Ectodermal cell (in vitro differentiated cells): Measurements from ENCODE around the gene OPRD1. TPM values are rescaled to one million over a fixed set of nuclear protein-coding genes. Genes with fewer than 3 reads are reported as not detected.
"Not testable (repeated sequence)": the region's sequence is repeated elsewhere in the genome, so short reads cannot be mapped to it uniquely, and the experiment has no call there.

Experiments
- H3K27ac ChIP-seq: 2 replicates; pipeline ENCODE4 v1.7.0; 2013; ENCODE audit warnings: mild to moderate bottlenecking, low read depth, low read length; ENCODE audit not compliant: insufficient read depth, poor library complexity, severe bottlenecking
- H3K27me3 ChIP-seq: 2 replicates; pipeline ENCODE4 v1.7.0; 2013; ENCODE audit warnings: mild to moderate bottlenecking, low read length; ENCODE audit not compliant: insufficient read depth, control insufficient read depth, poor library complexity, severe bottlenecking
- H3K36me3 ChIP-seq: one replicate; pipeline ENCODE4 v1.7.0; 2013; ENCODE audit warnings: low read length; ENCODE audit not compliant: control insufficient read depth, insufficient read depth
- H3K4me1 ChIP-seq: one replicate; pipeline ENCODE4 v1.7.0; 2013; ENCODE audit warnings: low read length; ENCODE audit not compliant: control insufficient read depth, insufficient read depth
- H3K4me3 ChIP-seq: 2 replicates; pipeline ENCODE4 v1.7.0; 2013; ENCODE audit warnings: low read depth, low read length, control low read depth; ENCODE audit not compliant: insufficient read depth
- H3K9me3 ChIP-seq: 2 replicates; pipeline ENCODE4 v1.7.0; 2013; ENCODE audit warnings: mild to moderate bottlenecking, low read length, moderate library complexity; ENCODE audit not compliant: control insufficient read depth
- WGBS, 2 experiments: methylation state at CpG; one replicate each; pipeline ENCODE4 v1.1.7; 2013; ENCODE audit warnings: missing lambda C conversion rate in 2 of 2; 5-methylcytosine and 5-hydroxymethylcytosine counted together
- polyA plus RNA-seq, 4 experiments: library from polyadenylated mRNA; stranded (reverse); fragments of 50-300 nt; gene quantifications; one replicate each; pipeline ENCODE4 v1.2.3, GENCODE V29; 2013

Gene OPRD1
- 0.98 TPM for polyA plus RNA-seq (2013, experiment 1 of 4)
- 0.85 TPM for polyA plus RNA-seq (2013, experiment 2 of 4)
- polyA plus RNA-seq (2013, experiment 3 of 4), result 0.69 TPM
- 0.69 TPM for polyA plus RNA-seq (2013, experiment 4 of 4)

GRCh38 chr1:28811766-28812668, at the start of gene OPRD1:
Gene OPRD1 (plus strand): TSS chr1:28812170. CDS start chr1:28812384, 214 bp downstream.
- 5 to 6% methylated on average over 108 of the region's 108 CpGs for WGBS, 2 experiments
- H3K4me3 ChIP-seq, result peak within 1 kb of the TSS; percentile 29
- peaks cover 13% of the 10 kb centered on the region for H3K4me1 ChIP-seq
- no peak within 1 kb of the TSS for H3K27ac ChIP-seq
- peaks cover 51% of the 10 kb centered on the region for H3K27me3 ChIP-seq
- no peaks in the 10 kb centered on the region for H3K36me3 ChIP-seq
- H3K9me3 ChIP-seq, result no peaks in the 10 kb centered on the region

GRCh38 chr1:28766532-28767183, 45.3 kb upstream of the OPRD1 start:
- Histone ChIP-seq H3K4me3 (no peak overlapping the region), H3K27me3 (no peaks in the 10 kb centered on the region), H3K36me3 (peaks cover 20% of the 10 kb centered on the region), H3K27ac (no peak overlapping the region), H3K9me3 (no peaks in the 10 kb centered on the region), H3K4me1 (no peaks in the 10 kb centered on the region)
- 94 to 100% methylated on average over 1 to 2 of the region's 2 CpGs for WGBS, 2 experiments

GRCh38 chr1:28770601-28771165, 41.3 kb upstream of the OPRD1 start:
- no peak overlapping the region for H3K4me3 ChIP-seq
- 97 to 99% methylated on average over 3 of the region's 3 CpGs for WGBS, 2 experiments
- no peaks in the 10 kb centered on the region for H3K9me3 ChIP-seq
- H3K27ac ChIP-seq, result no peak overlapping the region
- H3K27me3 ChIP-seq, result no peaks in the 10 kb centered on the region
- peaks cover 20% of the 10 kb centered on the region for H3K36me3 ChIP-seq
- H3K4me1 ChIP-seq, result no peaks in the 10 kb centered on the region

GRCh38 chr1:28771921-28772320, 40.0 kb upstream of the OPRD1 start:
- H3K9me3 ChIP-seq, H3K27me3 ChIP-seq: not testable (repeated sequence)
- WGBS, 2 experiments, result 93% methylated on average over 10 of the region's 10 CpGs

GRCh38 chr1:28773105-28773504, 38.9 kb upstream of the OPRD1 start:
- Histone ChIP-seq H3K4me3 (no peak overlapping the region), H3K27ac (no peak overlapping the region), H3K9me3 (no peaks in the 10 kb centered on the region), H3K27me3 (no peaks in the 10 kb centered on the region), H3K4me1 (no peaks in the 10 kb centered on the region), H3K36me3 (peaks cover 8% of the 10 kb centered on the region)
- WGBS, 2 experiments, result 92 to 95% methylated on average over 2 to 3 of the region's 3 CpGs

More at GRCh38 chr1:28771921-28772320, 40.0 kb upstream of the OPRD1 start:
- not testable (repeated sequence) for H3K27ac ChIP-seq, H3K36me3 ChIP-seq, H3K4me3 ChIP-seq, H3K4me1 ChIP-seq

GRCh38 chr1:28775121-28775942, 36.6 kb upstream of the OPRD1 start:
- 95 to 96% methylated on average over 39 of the region's 39 CpGs for WGBS, 2 experiments
- Histone ChIP-seq H3K27ac (no peak overlapping the region), H3K4me1 (no peaks in the 10 kb centered on the region), H3K27me3 (no peaks in the 10 kb centered on the region), H3K36me3 (no peaks in the 10 kb centered on the region), H3K9me3 (no peaks in the 10 kb centered on the region), H3K4me3 (no peak overlapping the region)

GRCh38 chr1:28776341-28776740, 35.6 kb upstream of the OPRD1 start:
- no peak overlapping the region for H3K4me3 ChIP-seq
- H3K27me3 ChIP-seq, result no peaks in the 10 kb centered on the region
- no peaks in the 10 kb centered on the region for H3K4me1 ChIP-seq
- no peaks in the 10 kb centered on the region for H3K36me3 ChIP-seq
- WGBS, 2 experiments, result 94 to 95% methylated on average over 17 of the region's 17 CpGs
- no peaks in the 10 kb centered on the region for H3K9me3 ChIP-seq
- no peak overlapping the region for H3K27ac ChIP-seq

- no peak overlapping the region for H3K4me3 ChIP-seq
- H3K27ac ChIP-seq, result no peak overlapping the region
- H3K36me3 ChIP-seq, result no peaks in the 10 kb centered on the region
- H3K27me3 ChIP-seq, result no peaks in the 10 kb centered on the region
- 92 to 95% methylated on average over 2 of the region's 2 CpGs for WGBS, 2 experiments
- no peaks in the 10 kb centered on the region for H3K4me1 ChIP-seq
- no peaks in the 10 kb centered on the region for H3K9me3 ChIP-seq
Measured at GRCh38 chr1:28778021-28778420, 33.9 kb upstream of the OPRD1 start.

- H3K36me3 ChIP-seq, result no peaks in the 10 kb centered on the region
Measured at GRCh38 chr1:28779751-28780408, 32.1 kb upstream of the OPRD1 start.

More at GRCh38 chr1:28779751-28780408, 32.1 kb upstream of the OPRD1 start:
- Histone ChIP-seq H3K4me1 (no peaks in the 10 kb centered on the region), H3K27ac (no peak overlapping the region), H3K9me3 (no peaks in the 10 kb centered on the region), H3K27me3 (no peaks in the 10 kb centered on the region), H3K4me3 (no peak overlapping the region)
- WGBS, 2 experiments, result 92 to 95% methylated on average over 6 of the region's 6 CpGs
